Measurements from ENCODE around the gene CCDC18. TPM values are rescaled to one million over a fixed set of nuclear protein-coding genes. Genes with fewer than 3 reads are reported as not detected.

Gene CCDC18
- total RNA-seq, 4 donors from 2014 or later: 4.6 to 7.8 (median 5.6) TPM

DNA sequence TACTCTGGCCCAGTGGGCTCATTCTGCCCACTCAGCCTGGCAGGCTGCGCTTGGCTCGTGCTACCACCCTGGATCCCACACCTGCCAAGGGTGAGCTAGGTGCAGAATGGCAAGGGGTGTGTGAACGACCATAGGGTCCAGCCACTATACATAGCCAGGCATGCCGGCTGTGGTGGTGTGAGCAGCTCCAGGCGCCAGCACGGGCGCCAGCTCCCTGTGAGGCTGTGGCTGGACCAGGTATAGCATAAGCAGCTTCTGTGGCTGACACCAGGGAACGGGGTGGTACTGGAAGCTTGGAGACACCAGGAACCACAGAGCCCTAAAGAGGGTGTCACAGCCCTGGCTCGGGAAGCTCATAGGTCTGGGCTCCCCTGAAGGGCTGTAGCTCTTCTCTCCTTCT lies 18.6 kb downstream of the CCDC18 start:
- intact Hi-C loops (cut with DNase I; ENCODE audit: low total_unique reads) (no loop called here), in situ Hi-C loops (cut with MboI; ENCODE audit: low sequenced_read_pairs in 4 of 4) (loop anchor here in 1 of 4 donors (25.0 kb wide), 1 partner anchor 362 kb away; the partner anchor contains the start of gene RPL5)
- no peak for ATAC-seq
- Histone ChIP-seq H3K27me3 (no peaks in the 10 kb centered on the region), H3K27ac (no peak overlapping the region), H3K9me3 (no peaks in the 10 kb centered on the region), H3K4me3 (no peak overlapping the region), H3K36me3 (peaks cover 0 to 16% of the 10 kb centered on the region in 2 donors), H3K4me1 (no peaks in the 10 kb centered on the region)
- no peak for DNase-seq
- TF ChIP-seq, protein P1, sequence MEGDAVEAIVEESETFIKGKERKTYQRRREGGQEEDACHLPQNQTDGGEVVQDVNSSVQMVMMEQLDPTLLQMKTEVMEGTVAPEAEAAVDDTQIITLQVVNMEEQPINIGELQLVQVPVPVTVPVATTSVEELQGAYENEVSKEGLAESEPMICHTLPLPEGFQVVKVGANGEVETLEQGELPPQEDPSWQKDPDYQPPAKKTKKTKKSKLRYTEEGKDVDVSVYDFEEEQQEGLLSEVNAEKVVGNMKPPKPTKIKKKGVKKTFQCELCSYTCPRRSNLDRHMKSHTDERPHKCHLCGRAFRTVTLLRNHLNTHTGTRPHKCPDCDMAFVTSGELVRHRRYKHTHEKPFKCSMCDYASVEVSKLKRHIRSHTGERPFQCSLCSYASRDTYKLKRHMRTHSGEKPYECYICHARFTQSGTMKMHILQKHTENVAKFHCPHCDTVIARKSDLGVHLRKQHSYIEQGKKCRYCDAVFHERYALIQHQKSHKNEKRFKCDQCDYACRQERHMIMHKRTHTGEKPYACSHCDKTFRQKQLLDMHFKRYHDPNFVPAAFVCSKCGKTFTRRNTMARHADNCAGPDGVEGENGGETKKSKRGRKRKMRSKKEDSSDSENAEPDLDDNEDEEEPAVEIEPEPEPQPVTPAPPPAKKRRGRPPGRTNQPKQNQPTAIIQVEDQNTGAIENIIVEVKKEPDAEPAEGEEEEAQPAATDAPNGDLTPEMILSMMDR (IDR thresholded peaks at IDR 0.05 in 4 of 5, conservative IDR thresholded peaks at IDR 0.05 in 1 of 5): no peak
- no peak for TF ChIP-seq POLR2A (IDR thresholded peaks at IDR 0.05)

DNA sequence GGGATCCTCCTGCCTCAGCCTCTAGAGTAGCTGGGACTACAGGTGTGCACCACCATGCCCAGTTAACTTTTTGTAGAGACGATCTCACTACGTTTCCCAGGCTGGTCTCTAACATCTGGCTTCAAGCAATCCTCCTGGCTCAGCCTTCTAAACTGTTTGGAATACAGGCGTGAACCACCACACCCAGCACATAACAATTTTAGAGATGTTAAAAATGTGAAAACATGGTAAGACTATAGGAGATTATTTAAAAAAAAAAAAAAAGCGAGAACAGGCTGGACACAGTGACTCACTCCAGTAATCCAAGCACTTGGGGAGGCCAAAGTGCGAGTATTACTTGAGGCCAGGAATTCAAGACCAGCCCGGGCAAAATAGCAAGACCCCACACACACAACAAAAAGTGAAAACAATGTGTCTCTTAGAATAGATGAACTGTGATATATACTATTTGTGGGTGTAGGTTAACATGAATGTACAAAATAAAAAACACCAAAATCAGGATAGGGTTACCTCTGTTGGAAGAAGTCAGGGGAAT lies 19.6 kb downstream of the CCDC18 start:
- ATAC-seq (no peak), DNase-seq (no peak)
- no peaks in the 10 kb centered on the region for H3K4me1 ChIP-seq
- no peak overlapping the region for H3K4me3 ChIP-seq
- H3K27me3 ChIP-seq: no peaks in the 10 kb centered on the region
- in situ Hi-C loops (cut with MboI; ENCODE audit: low sequenced_read_pairs in 4 of 4): no loop called here
- H3K9me3 ChIP-seq: no peaks in the 10 kb centered on the region
- H3K27ac ChIP-seq: no peak overlapping the region
- H3K36me3 ChIP-seq: peaks cover 0 to 16% of the 10 kb centered on the region in 2 donors
- intact Hi-C loops (cut with DNase I; ENCODE audit: low total_unique reads): no loop called here
- TF ChIP-seq POLR2A (IDR thresholded peaks at IDR 0.05): no peak
- TF ChIP-seq, protein P1 (IDR thresholded peaks at IDR 0.05 in 4 of 5, conservative IDR thresholded peaks at IDR 0.05 in 1 of 5): no peak

DNA sequence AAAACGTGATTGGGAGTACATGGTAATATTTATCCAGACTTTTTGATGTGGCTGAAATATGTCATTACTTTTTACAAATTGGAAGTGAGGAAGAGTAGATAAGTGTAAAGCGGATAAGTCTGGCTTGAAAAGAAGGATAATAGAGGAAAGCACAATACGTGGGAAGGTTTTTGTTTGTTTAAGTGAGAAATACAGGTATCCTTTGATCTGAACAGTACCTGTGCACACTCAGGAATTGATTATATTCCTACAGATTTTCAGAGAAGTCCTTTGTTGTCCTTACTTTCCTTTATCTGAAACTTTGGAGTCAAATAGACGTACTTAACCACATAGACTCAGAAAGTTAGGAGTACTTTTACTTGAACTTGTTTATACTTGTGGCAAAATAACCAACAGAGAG lies 20.2 kb downstream of the CCDC18 start:
- TF ChIP-seq POLR2A (IDR thresholded peaks at IDR 0.05): no peak
- TF ChIP-seq, protein P1 (IDR thresholded peaks at IDR 0.05 in 4 of 5, conservative IDR thresholded peaks at IDR 0.05 in 1 of 5): no peak
- Histone ChIP-seq H3K36me3 (peaks cover 0 to 16% of the 10 kb centered on the region in 2 donors), H3K9me3 (no peaks in the 10 kb centered on the region), H3K27me3 (no peaks in the 10 kb centered on the region), H3K27ac (no peak overlapping the region), H3K4me1 (no peaks in the 10 kb centered on the region), H3K4me3 (no peak overlapping the region)
- DNase-seq (no peak), ATAC-seq (no peak)
- intact Hi-C loops (cut with DNase I; ENCODE audit: low total_unique reads) (no loop called here), in situ Hi-C loops (cut with MboI; ENCODE audit: low sequenced_read_pairs in 4 of 4) (no loop called here)

DNA sequence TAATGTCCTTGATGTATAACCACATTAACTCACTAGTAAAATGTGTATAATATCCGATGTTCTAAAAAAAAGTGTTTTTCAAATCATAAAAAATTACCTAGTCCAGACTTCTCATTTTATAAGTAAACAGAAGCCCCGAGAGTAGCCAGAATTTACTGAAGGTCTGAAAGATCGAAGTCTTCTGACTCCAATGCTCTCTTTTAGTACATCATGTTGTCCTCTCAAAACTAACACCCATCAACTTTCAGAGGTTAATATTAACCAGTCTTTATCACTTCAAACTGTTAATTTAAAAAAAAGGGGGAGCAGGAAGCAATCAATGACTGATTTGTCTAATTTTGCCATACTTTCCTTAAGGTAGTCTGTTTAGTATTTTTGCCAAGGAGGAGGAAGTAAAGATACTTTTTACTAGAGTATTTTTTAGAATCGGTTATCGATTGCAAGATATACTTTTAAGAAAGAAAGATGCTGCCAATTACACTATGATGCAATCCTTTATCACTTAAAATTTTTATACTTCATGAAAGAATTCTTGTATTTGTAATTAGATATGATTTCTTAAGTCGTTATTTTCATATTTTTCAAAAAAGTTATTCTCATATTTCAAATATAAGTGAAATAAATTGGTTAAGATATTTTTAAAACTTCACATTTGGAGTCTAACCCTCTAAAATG lies 25.5 kb downstream of the CCDC18 start:
- no peaks in the 10 kb centered on the region for H3K27me3 ChIP-seq
- H3K9me3 ChIP-seq: no peaks in the 10 kb centered on the region
- intact Hi-C loops (cut with DNase I; ENCODE audit: low total_unique reads) (no loop called here), in situ Hi-C loops (cut with MboI; ENCODE audit: low sequenced_read_pairs in 4 of 4) (no loop called here)
- no peak for ATAC-seq
- H3K27ac ChIP-seq: no peak overlapping the region
- H3K4me1 ChIP-seq: no peaks in the 10 kb centered on the region
- TF ChIP-seq, protein P1 (IDR thresholded peaks at IDR 0.05 in 4 of 5, conservative IDR thresholded peaks at IDR 0.05 in 1 of 5): no peak
- no peak for TF ChIP-seq POLR2A (IDR thresholded peaks at IDR 0.05)
- peaks cover 0 to 13% of the 10 kb centered on the region in 2 donors for H3K36me3 ChIP-seq
- no peak overlapping the region for H3K4me3 ChIP-seq
- DNase-seq: no peak
